Measurements from ENCODE around the gene GSC2. TPM values are rescaled to one million over a fixed set of nuclear protein-coding genes. Genes with fewer than 3 reads are reported as not detected.

GSC2 gene
- total and polyA plus RNA-seq, 9 donors, result not detected

DNA sequence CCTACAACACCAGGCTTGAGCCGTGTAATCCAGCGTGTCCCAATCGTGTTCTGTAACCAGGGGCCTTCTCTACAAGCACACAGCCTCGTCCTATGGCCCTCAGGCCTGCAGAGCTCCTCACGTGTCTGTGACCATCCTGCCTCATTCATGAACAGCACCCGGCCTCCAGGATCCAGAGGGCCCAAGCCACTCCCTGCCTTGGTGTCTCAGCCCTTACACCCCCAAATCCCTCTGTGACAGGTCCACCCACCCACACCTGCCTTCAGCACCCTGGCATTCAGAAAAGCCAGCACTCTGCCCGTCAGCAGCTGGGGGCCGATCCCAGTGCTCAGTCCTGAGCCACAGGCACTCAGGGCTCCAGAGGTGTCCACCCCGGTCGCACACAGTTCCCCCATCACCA, 13.2 kb downstream of the GSC2 start:
- DNase-seq, result no peak
- 93 to 95% (median 93%) methylated on average over 10 of the region's 10 CpGs for WGBS, 3 donors
- H3K36me3 ChIP-seq, result no peaks in the 10 kb centered on the region

GRCh38 chr22:19134874-19135273, 15.2 kb downstream of the GSC2 start:
- Histone ChIP-seq H3K9me3 (no peaks in the 10 kb centered on the region), H3K4me3 (no peak overlapping the region), H3K27me3 (no peaks in the 10 kb centered on the region), H3K27ac (no peak overlapping the region), H3K36me3 (no peaks in the 10 kb centered on the region), H3K4me1 (ENCODE audit: insufficient read depth) (no peaks in the 10 kb centered on the region)
- TF ChIP-seq POLR2A (IDR thresholded peaks at IDR 0.05) (no peak), EP300 (IDR thresholded peaks at IDR 0.05) (no peak)
- TF ChIP-seq, protein P1, sequence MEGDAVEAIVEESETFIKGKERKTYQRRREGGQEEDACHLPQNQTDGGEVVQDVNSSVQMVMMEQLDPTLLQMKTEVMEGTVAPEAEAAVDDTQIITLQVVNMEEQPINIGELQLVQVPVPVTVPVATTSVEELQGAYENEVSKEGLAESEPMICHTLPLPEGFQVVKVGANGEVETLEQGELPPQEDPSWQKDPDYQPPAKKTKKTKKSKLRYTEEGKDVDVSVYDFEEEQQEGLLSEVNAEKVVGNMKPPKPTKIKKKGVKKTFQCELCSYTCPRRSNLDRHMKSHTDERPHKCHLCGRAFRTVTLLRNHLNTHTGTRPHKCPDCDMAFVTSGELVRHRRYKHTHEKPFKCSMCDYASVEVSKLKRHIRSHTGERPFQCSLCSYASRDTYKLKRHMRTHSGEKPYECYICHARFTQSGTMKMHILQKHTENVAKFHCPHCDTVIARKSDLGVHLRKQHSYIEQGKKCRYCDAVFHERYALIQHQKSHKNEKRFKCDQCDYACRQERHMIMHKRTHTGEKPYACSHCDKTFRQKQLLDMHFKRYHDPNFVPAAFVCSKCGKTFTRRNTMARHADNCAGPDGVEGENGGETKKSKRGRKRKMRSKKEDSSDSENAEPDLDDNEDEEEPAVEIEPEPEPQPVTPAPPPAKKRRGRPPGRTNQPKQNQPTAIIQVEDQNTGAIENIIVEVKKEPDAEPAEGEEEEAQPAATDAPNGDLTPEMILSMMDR (IDR thresholded peaks at IDR 0.05), result no peak
- no peak for DNase-seq
- intact Hi-C loops (cut with DNase I), result no loop called here
- 89 to 92% (median 91%) methylated on average over 17 to 18 of the region's 18 CpGs for WGBS, 3 donors

More for the DNA sequence above, 13.2 kb downstream of the GSC2 start:
- Histone ChIP-seq H3K4me3 (no peak overlapping the region), H3K4me1 (ENCODE audit: insufficient read depth) (no peaks in the 10 kb centered on the region), H3K27me3 (no peaks in the 10 kb centered on the region), H3K27ac (no peak overlapping the region), H3K9me3 (no peaks in the 10 kb centered on the region)
- intact Hi-C loops (cut with DNase I), result no loop called here
- TF ChIP-seq, protein P1 (IDR thresholded peaks at IDR 0.05), result no peak
- no peak for TF ChIP-seq EP300 (IDR thresholded peaks at IDR 0.05)
- no peak for TF ChIP-seq POLR2A (IDR thresholded peaks at IDR 0.05)

GRCh38 chr22:19134176-19134831, 15.8 kb downstream of the GSC2 start:
- DNase-seq, result no peak
- no peaks in the 10 kb centered on the region for H3K27me3 ChIP-seq
- intact Hi-C loops (cut with DNase I), result no loop called here
- H3K9me3 ChIP-seq, result no peaks in the 10 kb centered on the region
- H3K27ac ChIP-seq, result no peak overlapping the region
- no peak overlapping the region for H3K4me3 ChIP-seq
- TF ChIP-seq, protein P1 (IDR thresholded peaks at IDR 0.05), result no peak
- no peak for TF ChIP-seq POLR2A (IDR thresholded peaks at IDR 0.05)
- no peak for TF ChIP-seq EP300 (IDR thresholded peaks at IDR 0.05)
- H3K36me3 ChIP-seq, result no peaks in the 10 kb centered on the region
- WGBS, 3 donors, result 87 to 95% (median 89%) methylated on average over 21 of the region's 21 CpGs
- no peaks in the 10 kb centered on the region for H3K4me1 ChIP-seq (ENCODE audit: insufficient read depth)

GRCh38 chr22:19133561-19133960, 16.5 kb downstream of the GSC2 start:
- TF ChIP-seq, protein P1 (IDR thresholded peaks at IDR 0.05), result no peak
- TF ChIP-seq EP300 (IDR thresholded peaks at IDR 0.05) (no peak), POLR2A (IDR thresholded peaks at IDR 0.05) (no peak)
- intact Hi-C loops (cut with DNase I), result no loop called here
- H3K9me3 ChIP-seq, result no peaks in the 10 kb centered on the region
- H3K4me3 ChIP-seq, result no peak overlapping the region
- H3K27ac ChIP-seq, result no peak overlapping the region
- no peaks in the 10 kb centered on the region for H3K4me1 ChIP-seq (ENCODE audit: insufficient read depth)
- 90 to 95% (median 91%) methylated on average over 13 of the region's 13 CpGs for WGBS, 3 donors
- no peaks in the 10 kb centered on the region for H3K27me3 ChIP-seq
- no peaks in the 10 kb centered on the region for H3K36me3 ChIP-seq
- DNase-seq, result no peak

Data from ovary (tissue), 9 donors.